OCI-LY7 (cell line): ENCODE data around the gene TICAM2. TPM values are rescaled to one million over a fixed set of nuclear protein-coding genes. Genes with fewer than 3 reads are reported as not detected.

ENCODE experiments used
- BruUV-seq: library from RNA; stranded (reverse); fragments of 400-500 nt; replicated peaks from 2 replicates; lab custom pipeline; 2021; lab: Mats Ljungman, UMichigan
- CTCF ChIA-PET: fragments of 300-600 bp; sonication (Branson Sonifier 250); formaldehyde crosslinking; loops from one replicate; lab custom pipeline; 2022; ENCODE audit warnings: antibody characterized with exemption; ENCODE audit not compliant: unreplicated experiment; lab: Charles Lee
- POLR2A ChIA-PET: fragments of 300-600 bp; sonication (Branson Sonifier 250); formaldehyde crosslinking; loops from one replicate; lab custom pipeline; 2022; ENCODE audit warnings: antibody characterized with exemption; lab: Charles Lee
- DNase-seq: peaks from one replicate; pipeline ENCODE4 v3.0.0-alpha.2; 2015; ENCODE audit warnings: low spot score
- H2AFZ ChIP-seq: fragments of 200-600 bp; sonication (generic), shearing (Covaris generic); 2 replicates; pipeline ENCODE4 v1.6.1; 2014; ENCODE audit warnings: mild to moderate bottlenecking, antibody characterized with exemption, low read length, moderate library complexity
- H3K27ac ChIP-seq: fragments of 200-600 bp; sonication (generic); 2 replicates; pipeline ENCODE4 v1.5.1; 2014; ENCODE audit warnings: mixed run types, low read depth, mild to moderate bottlenecking, moderate library complexity, low read length, inconsistent platforms; ENCODE audit not compliant: poor library complexity, severe bottlenecking
- H3K36me3 ChIP-seq: fragments of 200-600 bp; sonication (generic); 2 replicates; pipeline ENCODE4 v1.6.1; 2014; ENCODE audit warnings: mild to moderate bottlenecking, antibody characterized with exemption, low read length, moderate library complexity, mixed read lengths; ENCODE audit not compliant: insufficient read depth
- H3K4me1 ChIP-seq: fragments of 200-600 bp; sonication (generic); 2 replicates; pipeline ENCODE4 v1.5.1; 2014; ENCODE audit warnings: mild to moderate bottlenecking, low read length; ENCODE audit not compliant: insufficient read depth, poor library complexity, severe bottlenecking
- H3K4me2 ChIP-seq: fragments of 200-600 bp; sonication (generic); 2 replicates; pipeline ENCODE4 v1.6.1; 2014; ENCODE audit warnings: mild to moderate bottlenecking, low read length
- H3K4me3 ChIP-seq: fragments of 200-600 bp; sonication (generic); 2 replicates; pipeline ENCODE4 v1.5.1; 2014; ENCODE audit warnings: mild to moderate bottlenecking, low read depth, low read length; ENCODE audit not compliant: poor library complexity, severe bottlenecking
- H3K79me2 ChIP-seq: fragments of 200-600 bp; sonication (generic); 2 replicates; pipeline ENCODE4 v1.6.1; 2016; ENCODE audit warnings: low read depth, mild to moderate bottlenecking, low read length, moderate library complexity, mixed read lengths; ENCODE audit not compliant: insufficient read depth
- H3K9me2 ChIP-seq: fragments of 200-600 bp; sonication (generic); 2 replicates; pipeline ENCODE4 v1.6.1; 2016; ENCODE audit warnings: mild to moderate bottlenecking, low read length, mixed read lengths; ENCODE audit not compliant: insufficient read depth
- H3K9me3 ChIP-seq: fragments of 200-600 bp; sonication (generic); 2 replicates; pipeline ENCODE4 v1.6.1; 2014; ENCODE audit warnings: mild to moderate bottlenecking, mixed run types, low read length, mixed read lengths
- H4K20me1 ChIP-seq: fragments of 200-600 bp; sonication (generic); 2 replicates; pipeline ENCODE4 v1.6.1; 2014; ENCODE audit warnings: mild to moderate bottlenecking, antibody characterized with exemption, low read length, moderate library complexity, mixed read lengths; ENCODE audit not compliant: insufficient read depth
- EZH2phosphoT487 ChIP-seq: fragments of 200-600 bp; sonication (generic); IDR thresholded peaks from 2 replicates; pipeline ENCODE4 v1.6.1; 2018; ENCODE audit warnings: low read depth, borderline replicate concordance, mild to moderate bottlenecking, mixed run types, antibody characterized with exemption, low read length, moderate library complexity, mixed read lengths
- intact Hi-C: fragments of 100-400 bp; cut with micrococcal nuclease; formaldehyde crosslinking; loops from one replicate; pipeline ENCODE4 v1.10.0; 2022; ENCODE audit not compliant: unreplicated experiment
- total RNA-seq, 2 experiments: library from RNA; depleted of rRNA in 1 of 2; stranded (reverse); fragments of >200 nt in 1 of 2; shearing (Covaris generic) in 1 of 2; gene quantifications; 2 replicates each; pipeline ENCODE4 v1.2.3, GENCODE V29; 2014 to 2022
- TF ChIP-seq, protein P1 (sequence below): fragments of 200-600 bp; sonication (generic); conservative IDR thresholded peaks from 2 replicates; pipeline ENCODE4 v1.5.1; 2014; ENCODE audit warnings: mild to moderate bottlenecking, antibody characterized with exemption, low read length, moderate library complexity, mixed read lengths

Gene TICAM2
- total RNA-seq, 2 experiments from 2014 or later = 0.65 TPM; not detected in 1

DNA sequence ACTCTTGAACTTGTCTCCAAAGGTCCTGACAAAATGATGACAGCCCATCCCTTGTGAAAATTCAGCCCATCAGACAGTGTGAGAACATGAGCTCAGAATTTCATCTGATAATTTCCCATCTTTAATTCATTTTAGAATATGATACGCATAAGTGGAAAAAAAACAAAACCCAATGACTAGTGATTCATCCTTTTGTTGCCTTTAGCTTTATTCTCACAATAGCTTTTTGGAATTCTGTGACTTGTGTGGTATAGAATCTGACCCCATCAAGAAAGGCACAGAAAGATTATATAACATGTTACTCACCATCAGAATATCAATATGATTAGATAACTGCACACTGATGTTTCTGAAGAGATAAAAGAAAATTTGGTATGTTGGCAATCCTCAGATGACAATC, 39.7 kb upstream of the TICAM2 start:
- Histone ChIP-seq H3K4me3 (no peak overlapping the region), H3K9me2 (no peaks in the 10 kb centered on the region; the same call in 1 of the 2 replicates), H2AFZ (no peak overlapping the region), H3K36me3 (no peaks in the 10 kb centered on the region), H3K79me2 (no peaks in the 10 kb centered on the region), H3K9me3 (no peaks in the 10 kb centered on the region), H3K4me2 (no peak overlapping the region), H3K4me1 (no peaks in the 10 kb centered on the region), H4K20me1 (no peaks in the 10 kb centered on the region), H3K27ac (no peak overlapping the region)
- CTCF ChIA-PET = no interaction called here
- DNase-seq = no peak
- POLR2A ChIA-PET = interaction anchor here (0.7 to 1.0 kb wide), 3 partner anchors 16 to 411 kb away, joined by 3 read pairs; no protein-coding TSS in a partner anchor
- BruUV-seq = no TSS peak
- TF ChIP-seq, protein P1, sequence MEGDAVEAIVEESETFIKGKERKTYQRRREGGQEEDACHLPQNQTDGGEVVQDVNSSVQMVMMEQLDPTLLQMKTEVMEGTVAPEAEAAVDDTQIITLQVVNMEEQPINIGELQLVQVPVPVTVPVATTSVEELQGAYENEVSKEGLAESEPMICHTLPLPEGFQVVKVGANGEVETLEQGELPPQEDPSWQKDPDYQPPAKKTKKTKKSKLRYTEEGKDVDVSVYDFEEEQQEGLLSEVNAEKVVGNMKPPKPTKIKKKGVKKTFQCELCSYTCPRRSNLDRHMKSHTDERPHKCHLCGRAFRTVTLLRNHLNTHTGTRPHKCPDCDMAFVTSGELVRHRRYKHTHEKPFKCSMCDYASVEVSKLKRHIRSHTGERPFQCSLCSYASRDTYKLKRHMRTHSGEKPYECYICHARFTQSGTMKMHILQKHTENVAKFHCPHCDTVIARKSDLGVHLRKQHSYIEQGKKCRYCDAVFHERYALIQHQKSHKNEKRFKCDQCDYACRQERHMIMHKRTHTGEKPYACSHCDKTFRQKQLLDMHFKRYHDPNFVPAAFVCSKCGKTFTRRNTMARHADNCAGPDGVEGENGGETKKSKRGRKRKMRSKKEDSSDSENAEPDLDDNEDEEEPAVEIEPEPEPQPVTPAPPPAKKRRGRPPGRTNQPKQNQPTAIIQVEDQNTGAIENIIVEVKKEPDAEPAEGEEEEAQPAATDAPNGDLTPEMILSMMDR = no peak
- TF ChIP-seq EZH2phosphoT487 = no peak
- intact Hi-C loops = no loop called here

DNA sequence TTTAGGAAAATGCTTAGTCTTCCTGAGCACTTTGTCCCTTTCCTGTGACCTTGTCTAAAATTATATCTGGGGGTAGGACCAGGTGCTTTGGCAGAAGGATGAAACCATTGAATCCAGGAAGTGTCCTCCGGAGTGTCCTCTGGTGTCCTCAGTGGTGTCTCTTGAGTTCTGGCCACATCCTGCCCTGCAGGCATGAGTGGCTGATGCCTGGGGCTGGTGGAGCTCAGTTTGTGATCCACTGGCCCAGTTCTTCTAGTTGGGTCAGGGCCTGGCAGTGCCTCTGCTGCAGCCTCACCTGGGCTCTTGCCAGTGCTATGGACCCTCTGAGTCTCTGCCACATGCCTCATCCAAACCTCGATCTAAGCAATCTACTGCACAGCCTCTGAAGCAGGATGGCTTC, 38.0 kb upstream of the TICAM2 start:
- DNase-seq = no peak
- no peak overlapping the region for H3K4me3 ChIP-seq
- intact Hi-C loops = no loop called here
- no peaks in the 10 kb centered on the region for H3K79me2 ChIP-seq
- no peak overlapping the region for H3K4me2 ChIP-seq
- no peak for TF ChIP-seq EZH2phosphoT487
- TF ChIP-seq, protein P1 = no peak
- no peaks in the 10 kb centered on the region; the same call in 1 of the 2 replicates for H3K9me2 ChIP-seq
- H3K4me1 ChIP-seq = no peaks in the 10 kb centered on the region
- BruUV-seq = no TSS peak
- H4K20me1 ChIP-seq = no peaks in the 10 kb centered on the region
- H3K27ac ChIP-seq = no peak overlapping the region
- H3K36me3 ChIP-seq = no peaks in the 10 kb centered on the region
- ChIA-PET CTCF (no interaction called here), POLR2A (interaction anchor here (1.3 kb wide), 1 partner anchor 17 kb away, joined by 3 read pairs; no protein-coding TSS in a partner anchor)
- no peak overlapping the region for H2AFZ ChIP-seq
- H3K9me3 ChIP-seq = no peaks in the 10 kb centered on the region

DNA sequence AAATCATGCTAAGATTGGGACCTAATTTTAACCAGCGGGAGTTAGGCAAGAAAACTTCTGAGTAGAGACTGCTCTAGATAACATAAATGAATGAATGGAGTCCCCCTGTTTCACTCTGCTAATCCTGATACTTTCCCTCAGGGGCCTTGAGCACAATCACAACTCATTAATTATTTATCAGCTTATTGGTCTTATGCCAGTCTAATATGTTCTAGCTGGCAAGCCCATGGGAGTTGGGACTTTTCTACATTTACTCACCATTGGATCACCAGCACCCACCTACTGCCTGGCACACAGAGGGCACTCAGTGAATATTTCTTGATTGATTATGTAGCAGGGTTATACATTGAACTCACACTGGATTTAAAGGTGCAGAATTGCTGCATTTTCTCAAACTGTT, 37.1 kb upstream of the TICAM2 start:
- DNase-seq = no peak
- ChIA-PET POLR2A (no interaction called here), CTCF (no interaction called here)
- no peaks in the 10 kb centered on the region for H3K79me2 ChIP-seq
- TF ChIP-seq, protein P1 = no peak
- no peak for TF ChIP-seq EZH2phosphoT487
- H3K4me1 ChIP-seq = peaks cover 3% of the 10 kb centered on the region
- H3K27ac ChIP-seq = no peak overlapping the region
- H3K9me2 ChIP-seq = no peaks in the 10 kb centered on the region; the same call in 1 of the 2 replicates
- H2AFZ ChIP-seq = no peak overlapping the region
- no peaks in the 10 kb centered on the region for H3K9me3 ChIP-seq
- H3K36me3 ChIP-seq = no peaks in the 10 kb centered on the region
- intact Hi-C loops = no loop called here
- H4K20me1 ChIP-seq = no peaks in the 10 kb centered on the region
- no peak overlapping the region for H3K4me2 ChIP-seq
- no TSS peak for BruUV-seq
- no peak overlapping the region for H3K4me3 ChIP-seq
